ENCODE results near the gene OCIAD2.
"Not testable (repeated sequence)": the region's sequence is repeated elsewhere in the genome, so short reads cannot be mapped to it uniquely, and the experiment has no call there.

OCIAD2 gene

DNA sequence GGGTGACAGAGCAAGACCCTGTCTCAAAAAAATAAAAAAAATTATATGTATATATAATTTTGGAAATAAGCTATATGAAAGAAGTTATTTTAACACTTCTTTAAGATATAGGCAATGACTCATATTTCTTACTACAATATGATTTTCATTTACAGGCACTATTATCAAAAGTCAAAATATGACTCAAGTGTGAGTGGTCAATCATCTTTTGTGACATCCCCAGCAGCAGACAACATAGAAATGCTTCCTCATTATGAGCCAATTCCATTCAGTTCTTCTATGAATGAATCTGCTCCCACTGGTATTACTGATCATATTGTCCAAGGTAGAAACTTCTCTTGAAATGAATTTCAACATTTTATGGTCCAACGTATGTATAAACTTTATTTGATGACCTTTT is 54.9 kb downstream of the OCIAD2 start:
- DNase-seq: no peak

- not testable (repeated sequence) for DNase-seq
These were observed 57.8 kb downstream of the OCIAD2 start for GRCh38 chr4:48848799-48849198.

DNA sequence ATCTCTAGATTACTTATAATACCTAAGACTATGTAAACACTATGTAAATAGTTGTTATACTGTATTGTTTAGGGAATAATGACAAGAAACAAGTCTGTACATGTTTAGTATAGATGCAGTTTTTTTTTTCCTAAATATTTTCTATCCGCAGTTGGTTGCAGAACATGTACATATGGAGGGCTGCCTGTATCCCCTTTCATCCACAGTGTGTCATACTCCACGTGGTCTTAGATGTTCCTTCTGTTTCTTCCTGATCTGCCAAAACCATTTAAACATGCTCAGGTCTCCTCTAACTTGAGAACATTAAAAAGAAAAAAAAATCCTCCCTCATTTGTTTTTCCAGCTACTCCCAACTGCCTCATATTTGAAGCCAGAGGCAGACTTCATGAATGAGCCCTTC is 61.7 kb downstream of the OCIAD2 start:
- no peak for DNase-seq

DNA sequence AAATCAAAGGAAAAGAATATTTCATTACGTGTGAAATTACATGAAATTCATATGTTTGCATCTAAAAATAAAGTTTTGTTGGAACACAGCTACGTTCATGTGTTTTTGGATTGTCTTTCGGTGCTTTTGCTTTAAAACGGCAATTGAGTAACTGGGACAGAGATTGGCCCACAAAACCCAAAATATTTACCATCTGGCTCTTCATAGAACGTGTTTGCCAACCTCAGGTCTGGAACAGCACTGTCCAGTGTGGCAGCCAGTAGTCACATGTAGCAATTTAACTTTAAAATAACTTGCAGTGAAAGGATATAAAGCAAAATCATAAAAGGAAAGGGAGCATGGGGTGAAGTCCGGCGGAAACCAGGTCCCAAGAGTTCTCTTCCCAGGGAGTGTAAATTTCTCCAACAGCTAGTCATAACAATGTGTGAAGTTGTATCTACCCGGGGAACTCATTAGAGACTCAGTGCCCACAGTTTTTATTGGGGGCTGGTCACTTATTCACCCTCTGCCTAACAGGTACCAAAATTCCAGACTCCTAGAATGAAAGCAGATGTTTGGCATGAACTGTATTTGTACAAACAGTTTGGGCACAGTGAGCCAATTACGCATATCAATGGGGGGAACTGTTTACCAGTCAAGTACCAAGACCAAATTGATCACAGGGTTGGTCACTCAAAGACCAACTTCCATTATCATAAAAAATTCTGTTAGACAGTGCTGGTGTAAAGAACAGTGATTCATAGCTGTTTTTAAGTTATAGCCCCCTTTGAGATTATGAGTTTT is 65.3 kb downstream of the OCIAD2 start:
- DNase-seq: no peak

DNA sequence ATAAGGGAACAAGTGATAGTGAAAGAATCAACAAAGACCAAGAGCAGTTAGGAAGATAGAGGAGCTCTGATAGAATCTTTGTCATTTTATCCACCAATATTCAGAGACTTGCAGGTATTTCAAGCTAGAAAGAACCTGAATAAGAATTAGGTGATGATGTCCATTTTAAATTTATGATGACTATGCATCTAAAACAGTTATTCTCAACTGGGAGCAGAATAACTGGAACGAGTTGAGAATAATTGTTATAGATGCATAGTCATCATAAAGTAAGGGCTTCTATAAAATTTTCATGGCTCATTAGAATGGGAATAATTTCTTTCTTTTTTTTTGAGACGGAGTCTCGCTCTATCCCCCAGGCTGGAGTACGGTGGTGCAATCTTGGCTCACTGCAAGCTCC is 69.9 kb downstream of the OCIAD2 start:
- no peak for DNase-seq
